Measurements from ENCODE around the gene ZNF14.
"Not testable (repeated sequence)": the region's sequence is repeated elsewhere in the genome, so short reads cannot be mapped to it uniquely, and the experiment has no call there.

Gene ZNF14

GRCh38 chr19:19747357-19748220, 14.7 kb upstream of the ZNF14 start:
- DNase-seq (ENCODE audit: insufficient read length, low spot score), result no peak
- FAIRE-seq, result no peak

GRCh38 chr19:19746286-19747213, 13.6 kb upstream of the ZNF14 start:
- FAIRE-seq (no peak), DNase-seq (ENCODE audit: insufficient read length, low spot score) (no peak)

GRCh38 chr19:19745496-19746285, 12.8 kb upstream of the ZNF14 start:
- no peak for FAIRE-seq
- no peak for DNase-seq (ENCODE audit: insufficient read length, low spot score)

- FAIRE-seq, result no peak
- no peak for DNase-seq (ENCODE audit: insufficient read length, low spot score)
Observed at GRCh38 chr19:19744641-19745040, 11.7 kb upstream of the ZNF14 start.

- FAIRE-seq; DNase-seq (ENCODE audit: insufficient read length, low spot score): not testable (repeated sequence)
Observed at GRCh38 chr19:19743921-19744320, 11.0 kb upstream of the ZNF14 start.

- FAIRE-seq (no peak), DNase-seq (ENCODE audit: insufficient read length, low spot score) (no peak)
Observed at GRCh38 chr19:19743176-19743575, 10.3 kb upstream of the ZNF14 start.

GRCh38 chr19:19742773-19743172, 9.9 kb upstream of the ZNF14 start:
- DNase-seq (ENCODE audit: insufficient read length, low spot score) (no peak), FAIRE-seq (no peak)

- no peak for FAIRE-seq
Observed at GRCh38 chr19:19741184-19741583, 8.3 kb upstream of the ZNF14 start.

GRCh38 chr19:19740755-19741154, 7.8 kb upstream of the ZNF14 start:
- no peak for FAIRE-seq
- DNase-seq (ENCODE audit: insufficient read length, low spot score), result no peak

More at GRCh38 chr19:19741184-19741583, 8.3 kb upstream of the ZNF14 start:
- no peak for DNase-seq (ENCODE audit: insufficient read length, low spot score)

- DNase-seq (ENCODE audit: insufficient read length, low spot score) (no peak), FAIRE-seq (no peak)
Observed at GRCh38 chr19:19738564-19738963, 5.7 kb upstream of the ZNF14 start.

- FAIRE-seq (no peak), DNase-seq (ENCODE audit: insufficient read length, low spot score) (no peak)
Observed at GRCh38 chr19:19737559-19738332, 4.8 kb upstream of the ZNF14 start.

- DNase-seq (ENCODE audit: insufficient read length, low spot score), result no peak
- FAIRE-seq, result no peak
Observed at GRCh38 chr19:19721896-19722295, 11.0 kb downstream of the ZNF14 start.

GRCh38 chr19:19719798-19720197, 13.1 kb downstream of the ZNF14 start:
- DNase-seq (ENCODE audit: insufficient read length, low spot score) (no peak), FAIRE-seq (no peak)

GRCh38 chr19:19711934-19712828, 20.7 kb downstream of the ZNF14 start:
- FAIRE-seq (no peak), DNase-seq (ENCODE audit: insufficient read length, low spot score) (no peak)

- DNase-seq (ENCODE audit: insufficient read length, low spot score) (no peak), FAIRE-seq (no peak)
Observed at GRCh38 chr19:19711306-19711933, 21.5 kb downstream of the ZNF14 start.

GRCh38 chr19:19710506-19710905, 22.4 kb downstream of the ZNF14 start:
- FAIRE-seq, result no peak

GRCh38 chr19:19704836-19705235, 28.1 kb downstream of the ZNF14 start:
- DNase-seq (ENCODE audit: insufficient read length, low spot score) (no peak), FAIRE-seq (no peak)

More at GRCh38 chr19:19710506-19710905, 22.4 kb downstream of the ZNF14 start:
- no peak for DNase-seq (ENCODE audit: insufficient read length, low spot score)

- not testable (repeated sequence) for DNase-seq (ENCODE audit: insufficient read length, low spot score); FAIRE-seq
Observed at GRCh38 chr19:19700493-19700892, 32.4 kb downstream of the ZNF14 start.

Data from GM19239 (cell line).